NCI-H2196 treated with DMSO at 0.1 percent for 48 hours (cell line): Measurements from ENCODE around the gene ASTN2.
"Not testable (repeated sequence)": the region's sequence is repeated elsewhere in the genome, so short reads cannot be mapped to it uniquely, and the experiment has no call there.

ENCODE experiments used
- DNase-seq: peaks from one replicate; lab custom pipeline; 2025; ENCODE audit not compliant: unreplicated experiment; lab: John Stamatoyannopoulos, UW

ASTN2 gene

GRCh38 chr9:116837018-116837989 is 577.6 kb downstream of the ASTN2 start:
- no peak for DNase-seq

GRCh38 chr9:116830321-116830720 is 584.5 kb downstream of the ASTN2 start:
- DNase-seq, result not testable (repeated sequence)

- DNase-seq, result no peak
Measured at GRCh38 chr9:116821633-116822229, 593.1 kb downstream of the ASTN2 start.

GRCh38 chr9:116819116-116819515 is 595.7 kb downstream of the ASTN2 start:
- DNase-seq, result no peak

- DNase-seq, result no peak
Measured at GRCh38 chr9:116817762-116818161, 597.1 kb downstream of the ASTN2 start.

GRCh38 chr9:116816484-116816883 is 598.4 kb downstream of the ASTN2 start:
- no peak for DNase-seq

GRCh38 chr9:116815835-116816234 is 599.0 kb downstream of the ASTN2 start:
- no peak for DNase-seq

- DNase-seq, result no peak
Measured at GRCh38 chr9:116813031-116813300, 601.9 kb downstream of the ASTN2 start.

GRCh38 chr9:116812231-116813030 is 602.4 kb downstream of the ASTN2 start:
- DNase-seq, result no peak

GRCh38 chr9:116809656-116810055 is 605.2 kb downstream of the ASTN2 start:
- no peak for DNase-seq

- no peak for DNase-seq
Measured at GRCh38 chr9:116806075-116806474, 608.8 kb downstream of the ASTN2 start.

GRCh38 chr9:116800885-116801284 is 614.0 kb downstream of the ASTN2 start:
- DNase-seq, result no peak

- DNase-seq, result no peak
Measured at GRCh38 chr9:116800074-116800473, 614.8 kb downstream of the ASTN2 start.

- DNase-seq, result no peak
Measured at GRCh38 chr9:116798521-116798920, 616.3 kb downstream of the ASTN2 start.

GRCh38 chr9:116797276-116797675 is 617.6 kb downstream of the ASTN2 start:
- DNase-seq, result no peak

GRCh38 chr9:116796669-116797068 is 618.2 kb downstream of the ASTN2 start:
- DNase-seq, result no peak

GRCh38 chr9:116795821-116796220 is 619.0 kb downstream of the ASTN2 start:
- DNase-seq, result no peak

GRCh38 chr9:116792271-116792670 is 622.6 kb downstream of the ASTN2 start:
- no peak for DNase-seq

GRCh38 chr9:116791326-116791725 is 623.5 kb downstream of the ASTN2 start:
- no peak for DNase-seq

GRCh38 chr9:116789081-116789480 is 625.8 kb downstream of the ASTN2 start:
- DNase-seq, result no peak

- DNase-seq, result no peak
Measured at GRCh38 chr9:116786737-116787136, 628.1 kb downstream of the ASTN2 start.

GRCh38 chr9:116777116-116777515 is 637.7 kb downstream of the ASTN2 start:
- no peak for DNase-seq
